Medulla oblongata (tissue), 1 donor: ENCODE results near the gene ZNF761.
"Not testable (repeated sequence)": the region's sequence is repeated elsewhere in the genome, so short reads cannot be mapped to it uniquely, and the experiment has no call there.

Experiments used
- DNase-seq: peaks from one replicate; pipeline ENCODE4 v3.0.0-alpha.2; 2015; ENCODE audit errors: extremely low spot score

The ZNF761 gene

DNA sequence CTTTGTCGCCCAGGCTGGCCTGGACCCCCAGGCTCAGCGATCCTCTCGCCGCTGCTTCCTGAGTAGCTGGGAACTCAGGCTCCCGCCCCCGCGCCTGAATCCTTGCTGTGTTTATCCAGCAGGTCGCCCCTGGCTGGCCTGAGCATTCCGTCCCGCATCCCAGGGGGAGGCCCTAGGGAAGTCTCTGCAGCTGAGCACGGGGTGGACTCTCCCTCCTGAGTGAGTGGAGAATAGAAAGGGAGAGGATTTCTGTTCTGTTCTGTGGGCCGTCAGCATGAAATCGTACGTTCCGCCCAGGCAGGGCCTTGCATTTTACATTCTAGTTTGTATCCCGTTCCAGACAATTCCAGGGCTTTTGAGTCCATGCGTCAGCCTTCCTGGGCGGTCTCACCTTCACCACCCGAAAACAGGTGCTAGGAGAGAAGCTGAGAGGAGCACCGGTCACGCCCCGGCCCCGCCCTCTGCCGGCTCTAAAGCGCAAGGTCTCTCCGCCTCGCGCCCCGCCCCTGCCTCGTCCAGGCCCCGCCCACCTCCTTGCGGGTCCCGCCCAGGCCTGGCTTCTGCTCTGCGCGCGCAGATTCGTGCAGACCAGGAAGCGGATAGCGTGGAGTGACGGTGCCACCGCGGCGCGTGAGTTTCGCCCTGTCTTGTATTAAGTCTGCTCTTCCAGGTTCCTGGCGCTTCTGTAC, at the start of gene ZNF761:
TSS of gene ZNF761 (plus strand) at position 586 of the 689 bp plus-strand sequence. CDS start 15,285 bp downstream, outside the sequence.
- DNase-seq, result peak; percentile 93

- no peak for DNase-seq
Measured at GRCh38 chr19:53388168-53388567, 43.6 kb upstream of the ZNF761 start.

DNA sequence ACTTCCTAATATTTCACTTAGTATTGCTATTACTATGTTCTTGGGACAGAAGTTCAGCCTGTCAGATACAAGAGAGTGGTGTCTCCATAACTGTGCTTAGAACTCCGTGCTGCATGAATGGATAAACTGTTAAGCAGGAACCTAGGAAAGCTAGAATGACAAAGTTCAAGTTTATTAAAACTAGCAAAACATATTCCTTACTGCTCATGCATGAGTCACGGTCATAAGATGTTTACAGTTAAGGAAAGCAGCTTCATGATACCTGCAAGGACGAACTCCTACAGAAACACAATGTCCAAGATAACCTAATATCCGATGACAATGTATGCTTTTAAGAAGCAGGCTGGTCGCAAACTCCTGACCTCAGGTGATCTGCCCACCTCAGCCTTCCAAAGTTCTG, 42.9 kb upstream of the ZNF761 start:
- DNase-seq, result no peak

GRCh38 chr19:53389571-53389970, 42.2 kb upstream of the ZNF761 start:
- DNase-seq, result no peak

- no peak for DNase-seq
Measured at GRCh38 chr19:53389978-53390377, 41.8 kb upstream of the ZNF761 start.

GRCh38 chr19:53394522-53394973, 37.2 kb upstream of the ZNF761 start:
- DNase-seq, result no peak

DNA sequence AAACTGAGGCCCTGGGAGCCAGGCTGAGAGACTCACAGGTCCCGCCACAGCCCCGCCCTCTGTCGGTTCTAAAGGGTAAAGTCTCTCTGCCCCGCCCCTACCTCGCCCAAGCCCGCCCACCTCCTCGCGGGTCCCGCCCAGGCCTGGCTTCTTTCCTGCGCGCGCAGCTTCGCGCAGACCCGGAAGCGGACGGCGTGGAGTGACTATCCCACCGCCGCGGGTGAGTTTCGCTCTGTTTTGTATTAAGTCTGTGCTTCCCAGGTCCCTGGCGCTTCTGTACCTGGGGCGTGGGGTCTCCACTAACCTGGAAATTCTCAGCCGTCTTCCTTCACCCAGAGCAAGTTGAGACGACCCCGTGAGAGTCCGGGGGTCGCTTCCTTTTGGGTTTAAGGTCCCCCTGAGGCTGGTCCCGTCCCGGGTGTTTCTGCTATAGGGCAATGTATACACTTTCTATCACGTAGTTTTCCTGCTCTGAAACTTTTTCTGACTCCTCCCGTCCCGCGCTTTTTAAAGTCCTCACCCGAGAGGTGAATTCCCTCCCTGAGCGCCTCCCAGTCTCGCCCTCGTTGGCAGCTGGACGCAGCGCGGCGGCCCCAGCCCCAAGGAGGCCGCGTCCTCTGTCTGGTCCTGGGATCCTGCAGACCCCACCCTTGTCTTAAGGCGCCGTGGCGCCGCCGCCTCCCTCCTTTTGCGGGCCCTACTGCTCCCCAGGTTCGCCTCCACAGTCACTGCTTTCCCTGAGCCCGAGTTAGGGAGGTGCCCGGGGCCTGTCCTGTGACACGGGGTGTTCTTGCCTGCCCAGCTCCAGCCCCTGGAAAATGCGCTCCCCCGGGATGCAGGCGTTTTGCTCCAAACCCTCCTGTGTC, 36.6 kb upstream of the ZNF761 start, which contains the start of gene ZNF765:
TSS of gene ZNF765 (plus strand) at position 176 of the 866 bp plus-strand sequence. CDS start 2,867 bp downstream, outside the sequence.
- peak; percentile 95 for DNase-seq

DNA sequence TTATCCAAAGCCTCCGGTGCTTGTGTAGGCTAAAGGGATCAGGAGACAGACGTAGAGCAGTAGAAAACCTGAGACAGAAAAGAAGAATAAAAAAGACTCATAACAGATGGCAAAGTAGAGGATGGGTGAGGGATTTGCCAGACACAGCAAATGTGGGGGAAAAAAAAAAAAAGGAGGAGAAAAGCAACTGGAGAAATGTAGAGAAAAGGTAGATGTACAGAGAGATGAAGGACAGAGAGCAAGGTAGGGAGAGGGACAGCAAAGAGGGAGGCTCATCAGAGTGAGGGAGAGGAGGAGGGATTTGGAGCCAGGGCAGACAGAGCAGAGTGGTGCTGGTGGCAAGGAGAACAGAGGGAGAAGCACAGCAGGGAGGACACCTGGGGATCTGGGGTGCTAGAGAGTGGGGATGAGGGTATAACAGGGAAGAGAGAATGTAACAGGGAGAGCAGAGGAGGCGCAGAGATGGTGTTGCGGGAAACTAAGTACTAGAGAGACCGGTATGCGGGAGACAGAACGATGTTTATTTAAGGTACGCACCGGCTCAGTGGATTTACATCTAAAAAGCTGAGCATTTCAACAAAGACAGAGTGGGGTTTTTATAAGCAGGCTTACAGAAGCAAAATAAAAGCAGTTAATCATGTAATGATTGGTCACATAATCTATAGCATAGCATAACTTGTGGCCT, 35.8 kb upstream of the ZNF761 start:
- DNase-seq, result not testable (repeated sequence)

- no peak for DNase-seq
Measured at GRCh38 chr19:53396525-53396868, 35.3 kb upstream of the ZNF761 start.

DNA sequence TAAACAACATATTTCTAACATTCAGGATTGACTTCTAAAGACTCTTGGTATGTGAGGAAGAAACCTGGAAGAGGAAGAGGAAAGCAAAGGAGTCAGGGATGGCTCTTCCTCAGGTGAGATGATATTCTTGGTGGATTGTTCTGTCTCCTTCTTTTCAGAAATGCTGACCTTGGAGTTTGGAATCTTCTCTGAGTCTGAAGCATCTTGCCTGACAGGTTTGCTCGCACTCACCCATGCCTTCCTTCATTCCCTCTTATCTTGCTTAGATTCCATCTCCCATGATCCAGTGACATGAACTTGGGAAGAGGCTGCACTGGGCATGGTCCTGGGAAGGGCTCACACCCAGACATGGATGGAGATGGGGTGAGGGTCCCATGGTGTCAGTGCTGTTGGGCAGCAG, 33.9 kb upstream of the ZNF761 start:
- DNase-seq, result not testable (repeated sequence)

DNA sequence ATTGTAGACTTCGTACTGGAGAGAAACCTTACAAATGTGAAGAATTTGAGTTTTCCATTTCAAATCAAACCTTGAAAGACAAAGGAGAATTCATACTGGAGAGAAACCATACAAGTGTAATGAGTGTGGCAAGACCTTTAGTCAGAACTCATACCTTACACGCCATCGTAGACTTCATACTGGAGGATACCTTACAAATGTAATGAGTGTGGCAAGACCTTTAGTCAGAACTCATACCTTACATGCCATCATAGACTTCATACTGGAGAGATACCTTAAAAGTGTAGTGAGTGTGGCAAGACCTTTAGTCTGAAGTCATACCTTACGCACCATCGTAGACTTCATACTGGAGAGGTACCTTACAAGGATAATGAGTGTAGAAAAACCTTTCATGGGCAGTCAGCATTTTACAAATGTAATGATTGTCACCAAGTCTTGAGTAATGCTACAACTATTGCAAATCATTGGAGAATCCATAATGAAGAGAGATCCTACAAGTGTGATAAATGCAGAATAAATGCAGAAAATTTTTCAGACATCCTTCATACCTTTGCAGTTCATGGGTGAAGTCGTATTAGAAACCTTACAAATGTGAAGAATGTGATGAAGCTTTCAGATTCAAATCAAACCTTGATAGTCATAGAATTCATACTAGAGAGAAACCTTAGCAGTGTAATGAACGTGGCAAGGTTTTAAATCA, 22.1 kb upstream of the ZNF761 start:
- DNase-seq, result no peak

GRCh38 chr19:53420520-53421315, 11.1 kb upstream of the ZNF761 start:
- DNase-seq, result not testable (repeated sequence)

DNA sequence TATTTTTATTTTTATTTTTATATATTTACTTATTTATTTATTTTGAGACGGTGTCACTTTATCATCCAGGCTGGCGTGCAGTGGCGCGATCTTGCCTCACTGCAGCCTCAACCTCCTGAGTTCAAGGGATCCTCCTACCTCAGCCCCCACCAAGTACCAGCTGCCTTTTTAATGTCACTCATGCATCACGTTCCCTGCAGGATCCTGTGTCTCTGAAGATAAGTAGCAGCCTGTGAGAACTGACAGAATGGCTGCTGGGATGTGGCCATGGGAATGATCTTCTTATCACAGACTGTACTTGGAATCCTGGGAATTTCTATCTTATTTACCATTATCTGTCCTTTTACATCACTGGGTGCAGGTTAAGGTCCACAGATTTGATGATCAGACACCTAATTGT, 9.2 kb upstream of the ZNF761 start:
- DNase-seq, result no peak

- DNase-seq, result not testable (repeated sequence)
Measured at GRCh38 chr19:53423074-53423473, 8.7 kb upstream of the ZNF761 start.

DNA sequence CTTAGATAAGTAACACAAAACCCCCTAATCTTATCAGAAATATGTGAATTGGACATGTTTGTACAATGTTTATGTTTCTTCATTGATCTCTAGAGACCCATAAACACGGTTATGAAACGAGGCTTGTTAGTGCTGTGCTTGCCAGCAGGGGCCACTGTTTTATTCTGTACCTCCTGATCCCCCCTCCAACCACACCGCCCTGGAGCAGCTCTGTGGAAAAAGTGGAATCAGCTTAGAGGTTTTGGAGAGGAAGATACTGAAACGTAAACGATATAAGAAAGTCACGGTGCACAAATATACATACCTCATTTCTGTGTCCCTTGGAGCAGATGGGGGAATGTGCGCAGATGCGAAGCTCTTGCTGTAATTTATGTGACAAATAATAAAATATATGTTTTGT, 8.1 kb upstream of the ZNF761 start:
- DNase-seq, result not testable (repeated sequence)

- peak; percentile 89 for DNase-seq
Measured at GRCh38 chr19:53424968-53425597, 6.7 kb upstream of the ZNF761 start.

- peak; percentile 3 for DNase-seq
Measured at GRCh38 chr19:53432088-53432661, 391 bp downstream of the ZNF761 start.

GRCh38 chr19:53443809-53444208, 12.0 kb downstream of the ZNF761 start:
- DNase-seq, result not testable (repeated sequence)

GRCh38 chr19:53447196-53447595, 15.4 kb downstream of the ZNF761 start:
- not testable (repeated sequence) for DNase-seq

GRCh38 chr19:53455828-53456227, 24.0 kb downstream of the ZNF761 start:
- no peak for DNase-seq
